ENCODE results near the gene MRPS18B. TPM values are rescaled to one million over a fixed set of nuclear protein-coding genes. Genes with fewer than 3 reads are reported as not detected.

Gene MRPS18B
- total RNA-seq (10 to 100 TPM; 41.2 to 63.4 (median 45.3) TPM), polyA plus RNA-seq (10 to 100 TPM; 48.8 to 74.0 (median 73.0) TPM)
- long read RNA-seq, donor 1, transcript MRPS18B-206 (7 exons, 1,532 nt): major isoform, 26 of 32 reads
- long read RNA-seq, donor 1, partial matches to known transcripts: 0 of 32 reads
- long read RNA-seq, donor 1, other reads (novel, unspliced or antisense): 6 of 32 reads
- long read RNA-seq, donor 2, transcript MRPS18B-206 (7 exons, 1,532 nt): major isoform, 21 of 21 reads
- long read RNA-seq, donor 2, partial matches to known transcripts: 0 of 21 reads
- long read RNA-seq, donor 2, other reads (novel, unspliced or antisense): 0 of 21 reads

GRCh38 chr6:30617565-30618269 is at the start of gene MRPS18B:
Gene MRPS18B, plus strand, starts transcription at chr6:30617840. Its CDS starts 26 bp downstream, at chr6:30617866.
- H3K4me3 ChIP-seq: peak within 1 kb of the TSS; percentile 70 to 98 (median 85)
- peak in 1 of 3 donors; percentile 95 for TF ChIP-seq POLR2AphosphoS5 (IDR thresholded peaks at IDR 0.05)
- TF ChIP-seq POLR2A (IDR thresholded peaks at IDR 0.05): peak in 2 of 3 donors; percentile 52 to 61
- TF ChIP-seq CTCF (IDR thresholded peaks at IDR 0.05 in 8 of 11, conservative IDR thresholded peaks at IDR 0.05 in 3 of 11): peak in 2 of 11 experiments; percentile 7 to 33
- intact Hi-C loops (cut with DNase I; ENCODE audit: low total_unique reads): loop anchor here (10.0 kb wide), 1 partner anchor 107 kb away; the partner anchor contains the start of gene TUBB
- H3K9me3 ChIP-seq: no peaks in the 10 kb centered on the region
- H3K27ac ChIP-seq: peak within 1 kb of the TSS; percentile 93 to 98 (median 96)
- peaks cover 28 to 62% (median 40%) of the 10 kb centered on the region in 6 donors for H3K4me1 ChIP-seq
- peak; percentile 99 for DNase-seq
- no peaks in the 10 kb centered on the region for H3K27me3 ChIP-seq (replicated peaks in 1 of 7)
- WGBS, 5 donors: 0 to 1% (median 0%) methylated on average over 27 to 34 of the region's 34 CpGs
- peaks cover 2 to 59% (median 43%) of the 10 kb centered on the region in 6 donors for H3K36me3 ChIP-seq

- no peaks in the 10 kb centered on the region for H3K9me3 ChIP-seq
- H3K4me1 ChIP-seq: peaks cover 16 to 34% (median 29%) of the 10 kb centered on the region in 6 donors
- H3K27me3 ChIP-seq (replicated peaks in 1 of 7): no peaks in the 10 kb centered on the region
- H3K36me3 ChIP-seq: peaks cover 0 to 6% (median 1%) of the 10 kb centered on the region in 6 donors
- intact Hi-C loops (cut with DNase I; ENCODE audit: low total_unique reads): no loop called here
- no peak overlapping the region for H3K27ac ChIP-seq
- TF ChIP-seq POLR2AphosphoS5 (IDR thresholded peaks at IDR 0.05) (no peak), CTCF (IDR thresholded peaks at IDR 0.05 in 8 of 11, conservative IDR thresholded peaks at IDR 0.05 in 3 of 11) (no peak), POLR2A (IDR thresholded peaks at IDR 0.05) (no peak)
- no peak for DNase-seq
- no peak overlapping the region for H3K4me3 ChIP-seq
- 55 to 80% (median 65%) methylated on average over 3 of the region's 3 CpGs for WGBS, 5 donors
Measured at GRCh38 chr6:30568245-30568644, 49.4 kb upstream of the MRPS18B start.

- peaks cover 0 to 14% (median 0%) of the 10 kb centered on the region in 6 donors for H3K36me3 ChIP-seq
- DNase-seq: no peak
- intact Hi-C loops (cut with DNase I; ENCODE audit: low total_unique reads): no loop called here
- TF ChIP-seq POLR2A (IDR thresholded peaks at IDR 0.05) (no peak), CTCF (IDR thresholded peaks at IDR 0.05 in 8 of 11, conservative IDR thresholded peaks at IDR 0.05 in 3 of 11) (no peak), POLR2AphosphoS5 (IDR thresholded peaks at IDR 0.05) (no peak)
- peak overlapping the region; percentile 65 to 94 (median 83) for H3K4me3 ChIP-seq
- H3K27ac ChIP-seq: peak overlapping the region in 6 of 8 donors; percentile 81 to 96 (median 92)
- peaks cover 28 to 54% (median 46%) of the 10 kb centered on the region in 6 donors for H3K4me1 ChIP-seq
- no peaks in the 10 kb centered on the region for H3K9me3 ChIP-seq
- H3K27me3 ChIP-seq (replicated peaks in 1 of 7): no peaks in the 10 kb centered on the region
- WGBS, 5 donors: 78 to 92% (median 85%) methylated on average over 1 of the region's 1 CpG
Measured at GRCh38 chr6:30570263-30570662, 47.4 kb upstream of the MRPS18B start.

DNA sequence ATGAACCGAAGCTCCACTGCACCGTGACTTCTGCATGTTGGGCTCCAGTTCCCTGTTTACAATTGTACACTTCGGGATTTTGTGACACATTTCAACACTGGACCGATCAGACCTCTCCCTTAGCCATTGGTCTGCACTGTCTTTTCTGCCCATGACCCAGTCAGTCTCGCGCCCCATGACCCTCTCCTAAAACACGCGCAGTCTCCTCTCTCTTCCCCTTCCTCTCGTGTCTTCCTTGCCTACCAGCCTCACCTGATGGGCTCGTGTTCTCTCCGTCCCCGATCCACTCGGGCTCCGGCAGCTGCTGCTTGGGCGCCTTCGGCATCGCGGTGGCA is 46.9 kb upstream of the MRPS18B start:
- Histone ChIP-seq H3K4me1 (peaks cover 28 to 59% (median 50%) of the 10 kb centered on the region in 6 donors), H3K4me3 (peak overlapping the region; percentile 65 to 94 (median 83)), H3K36me3 (peaks cover 0 to 18% (median 0%) of the 10 kb centered on the region in 6 donors), H3K27me3 (replicated peaks in 1 of 7) (no peaks in the 10 kb centered on the region), H3K27ac (peak overlapping the region; percentile 81 to 96 (median 91)), H3K9me3 (no peaks in the 10 kb centered on the region)
- TF ChIP-seq POLR2A (IDR thresholded peaks at IDR 0.05) (no peak), CTCF (IDR thresholded peaks at IDR 0.05 in 8 of 11, conservative IDR thresholded peaks at IDR 0.05 in 3 of 11) (no peak), POLR2AphosphoS5 (IDR thresholded peaks at IDR 0.05) (no peak)
- DNase-seq: no peak
- WGBS, 5 donors: 1 to 2% (median 1%) methylated on average over 18 of the region's 18 CpGs
- intact Hi-C loops (cut with DNase I; ENCODE audit: low total_unique reads): no loop called here

Measured in spleen (tissue), 13 donors.